NB4 (cell line): ENCODE results near the gene UCMA.

Source experiments
- CTCF ChIP-seq: IDR thresholded peaks from one replicate; pipeline ENCODE4 v1.5.1; 2012; ENCODE audit warnings: low read depth, low read length
- POLR2A ChIP-seq: IDR thresholded peaks from 2 replicates; pipeline ENCODE4 v1.6.1; 2011; ENCODE audit warnings: mild to moderate bottlenecking; ENCODE audit not compliant: insufficient read length; ENCODE audit errors: extremely low read depth
- TF ChIP-seq, protein P1 (sequence below): IDR thresholded peaks from 2 replicates; pipeline ENCODE4 v1.6.1; 2011; ENCODE audit warnings: low read depth, low read length

- TF ChIP-seq CTCF (no peak), POLR2A (no peak)
- TF ChIP-seq, protein P1, sequence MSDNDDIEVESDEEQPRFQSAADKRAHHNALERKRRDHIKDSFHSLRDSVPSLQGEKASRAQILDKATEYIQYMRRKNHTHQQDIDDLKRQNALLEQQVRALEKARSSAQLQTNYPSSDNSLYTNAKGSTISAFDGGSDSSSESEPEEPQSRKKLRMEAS: no peak
These were observed 36.8 kb upstream of the UCMA start for GRCh38 chr10:13270877-13271551.
